ENCODE data around the gene CENPF. TPM values are rescaled to one million over a fixed set of nuclear protein-coding genes. Genes with fewer than 3 reads are reported as not detected.

The CENPF gene
- total and polyA plus RNA-seq, 9 of the 15 experiments (the other 6 are each of a cell fraction or from before 2014, with no cell fraction given) = 50.6 to 180 (median 98.3) TPM

DNA sequence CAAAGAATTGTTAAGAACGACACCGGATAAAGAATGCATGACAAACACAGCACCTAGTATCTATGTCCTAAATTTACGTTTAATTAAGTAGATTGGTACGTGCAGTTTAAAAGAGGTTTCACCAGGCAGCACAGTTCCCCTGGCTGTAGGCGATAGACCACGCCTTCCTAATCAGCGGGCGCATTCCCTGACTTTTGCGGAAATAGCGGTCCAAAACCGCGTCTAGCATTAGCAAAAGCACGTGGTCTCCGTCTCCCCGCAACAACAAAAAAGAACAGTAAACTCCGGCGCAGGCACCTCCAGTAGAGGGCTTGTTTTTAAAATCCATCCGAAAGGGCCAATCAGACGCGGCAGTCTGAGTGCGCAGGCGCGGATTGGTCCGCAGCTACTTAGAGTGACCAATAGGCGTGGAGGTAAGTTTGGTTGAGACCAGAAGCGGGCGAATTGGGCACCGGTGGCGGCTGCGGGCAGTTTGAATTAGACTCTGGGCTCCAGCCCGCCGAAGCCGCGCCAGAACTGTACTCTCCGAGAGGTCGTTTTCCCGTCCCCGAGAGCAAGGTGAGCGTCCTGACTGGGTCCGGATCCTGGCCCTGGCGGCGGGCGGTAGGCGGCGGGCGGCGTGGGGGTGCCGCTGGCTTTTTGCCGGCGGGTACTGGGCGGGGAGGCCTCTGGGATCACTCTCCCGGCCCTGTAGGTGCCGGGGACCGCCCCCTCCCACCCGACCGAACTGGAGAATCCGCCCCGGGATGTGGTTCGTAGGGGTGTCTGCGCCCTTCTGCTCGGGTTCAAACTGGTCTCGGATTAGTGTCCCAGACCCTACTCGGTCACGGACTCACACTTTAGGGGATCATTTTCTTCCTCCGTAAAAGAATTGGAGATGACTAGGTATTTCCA, at the start of gene CENPF (continued):
- TF ChIP-seq BDP1 (IDR thresholded peaks at IDR 0.05; ENCODE audit: insufficient read depth, insufficient read length) (no peak), POLR2A (conservative IDR thresholded peaks at IDR 0.05) (peak; percentile 86), MIER1 (IDR thresholded peaks at IDR 0.05; ENCODE audit: low read depth) (no peak), SNRNP70 (optimal IDR thresholded peaks at IDR 0.05; ENCODE audit: low read depth, low read length) (no peak), L3MBTL2 (IDR thresholded peaks at IDR 0.05) (peak; percentile 97), ZNF695 (CRISPR knock-in tag; IDR thresholded peaks at IDR 0.05) (no peak), MTA1 (IDR thresholded peaks at IDR 0.05; ENCODE audit: borderline replicate concordance) (peak; percentile 87; the same call in 1 of the 2 replicates), ZNF311 (CRISPR knock-in tag; IDR thresholded peaks at IDR 0.05) (no peak), MAFF (IDR thresholded peaks at IDR 0.05; ENCODE audit: low read length) (no peak), ZNF212 (CRISPR knock-in tag; IDR thresholded peaks at IDR 0.05) (no peak), SREBF1 (IDR thresholded peaks at IDR 0.05; ENCODE audit: borderline replicate concordance, low read depth, low read length) (no peak), ZMIZ1 (IDR thresholded peaks at IDR 0.05; ENCODE audit: low read depth in 2 of 2, low read length in 2 of 2) (0 out of 4 replicates have a peak, but pooled peaks of 1 of the 2 experiments have one; percentile 34), NR2F6 (CRISPR knock-in tag; IDR thresholded peaks at IDR 0.05) (no peak), BCOR (IDR thresholded peaks at IDR 0.05) (no peak), BMI1 (IDR thresholded peaks at IDR 0.05; ENCODE audit: low read length) (peak; percentile 79), MCM5 (IDR thresholded peaks at IDR 0.05; ENCODE audit: low read depth) (no peak), NCOA1 (IDR thresholded peaks at IDR 0.05; ENCODE audit: low read depth) (no peak), ZNF274 (IDR thresholded peaks at IDR 0.05; ENCODE audit: borderline replicate concordance, low read depth, low read length) (no peak), PHB2 (IDR thresholded peaks at IDR 0.05; ENCODE audit: low read depth) (no peak), FOXA1 (IDR thresholded peaks at IDR 0.05; ENCODE audit: borderline replicate concordance) (no peak), TEAD2 (tag; IDR thresholded peaks at IDR 0.05) (0 out of 2 replicates have a peak, but pooled peaks have one; percentile 67), RAD51 (IDR thresholded peaks at IDR 0.05; ENCODE audit: borderline replicate concordance, low read depth) (peak; percentile 90), ZNF174 (CRISPR knock-in tag; IDR thresholded peaks at IDR 0.05) (no peak)
- TF ChIP-seq, protein P1, sequence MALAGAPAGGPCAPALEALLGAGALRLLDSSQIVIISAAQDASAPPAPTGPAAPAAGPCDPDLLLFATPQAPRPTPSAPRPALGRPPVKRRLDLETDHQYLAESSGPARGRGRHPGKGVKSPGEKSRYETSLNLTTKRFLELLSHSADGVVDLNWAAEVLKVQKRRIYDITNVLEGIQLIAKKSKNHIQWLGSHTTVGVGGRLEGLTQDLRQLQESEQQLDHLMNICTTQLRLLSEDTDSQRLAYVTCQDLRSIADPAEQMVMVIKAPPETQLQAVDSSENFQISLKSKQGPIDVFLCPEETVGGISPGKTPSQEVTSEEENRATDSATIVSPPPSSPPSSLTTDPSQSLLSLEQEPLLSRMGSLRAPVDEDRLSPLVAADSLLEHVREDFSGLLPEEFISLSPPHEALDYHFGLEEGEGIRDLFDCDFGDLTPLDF (CRISPR knock-in tag; IDR thresholded peaks at IDR 0.05) = peak; percentile 83
